Smooth muscle cell of the brain vasculature (primary cell): ENCODE measurements around the gene INPP5E.

Experiments
- DNase-seq: peaks from one replicate; pipeline ENCODE4 v3.0.0-alpha.2; 2012; ENCODE audit warnings: low read depth, low spot score

INPP5E gene

GRCh38 chr9:136389396-136389795 is 50.2 kb downstream of the INPP5E start:
- no peak for DNase-seq

DNA sequence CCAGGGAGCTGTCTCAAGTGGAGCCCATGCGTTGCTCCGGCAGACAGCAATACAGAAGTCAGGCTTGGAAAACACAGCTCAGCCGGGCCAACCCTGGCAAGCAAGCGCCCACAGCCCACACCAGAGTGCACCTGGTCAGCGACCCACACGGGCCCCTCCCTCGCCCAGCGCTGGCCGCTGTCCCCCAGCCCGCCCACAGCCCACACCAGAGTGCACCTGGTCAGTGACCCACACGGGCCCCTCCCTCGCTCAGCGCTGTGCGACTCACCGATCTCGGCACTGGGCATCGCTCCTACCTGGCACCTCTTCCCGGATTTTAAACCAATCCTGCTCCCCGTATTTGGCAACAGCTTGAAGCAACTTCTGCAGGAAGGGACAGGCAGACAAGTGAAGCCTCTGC is 52.4 kb downstream of the INPP5E start:
- no peak for DNase-seq

- no peak for DNase-seq
Measured at GRCh38 chr9:136386018-136386417, 53.6 kb downstream of the INPP5E start.

- DNase-seq, result no peak
Measured at GRCh38 chr9:136385015-136385414, 54.6 kb downstream of the INPP5E start.

DNA sequence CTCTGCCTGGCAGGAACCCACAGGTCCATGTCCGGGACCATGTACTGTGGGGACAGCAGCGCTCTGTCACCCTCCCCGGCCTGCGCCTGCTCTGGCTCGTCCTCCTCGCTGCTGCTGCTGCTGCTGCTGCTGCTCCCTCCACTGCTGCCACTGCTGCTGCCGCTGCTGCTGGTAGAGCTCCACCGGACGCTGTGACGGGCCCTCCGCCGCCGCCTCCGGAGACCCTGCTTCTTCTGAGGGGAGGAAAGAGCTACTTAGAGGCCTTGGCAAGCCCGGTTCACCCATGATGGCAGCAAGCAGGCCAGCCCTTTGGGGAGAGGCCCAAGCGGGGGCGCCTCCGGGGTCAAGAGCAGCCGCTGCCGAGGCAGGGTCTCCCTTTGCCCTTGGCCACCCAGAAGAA is 56.2 kb downstream of the INPP5E start:
- DNase-seq, result no peak

- no peak for DNase-seq
Measured at GRCh38 chr9:136381966-136382513, 57.6 kb downstream of the INPP5E start.

DNA sequence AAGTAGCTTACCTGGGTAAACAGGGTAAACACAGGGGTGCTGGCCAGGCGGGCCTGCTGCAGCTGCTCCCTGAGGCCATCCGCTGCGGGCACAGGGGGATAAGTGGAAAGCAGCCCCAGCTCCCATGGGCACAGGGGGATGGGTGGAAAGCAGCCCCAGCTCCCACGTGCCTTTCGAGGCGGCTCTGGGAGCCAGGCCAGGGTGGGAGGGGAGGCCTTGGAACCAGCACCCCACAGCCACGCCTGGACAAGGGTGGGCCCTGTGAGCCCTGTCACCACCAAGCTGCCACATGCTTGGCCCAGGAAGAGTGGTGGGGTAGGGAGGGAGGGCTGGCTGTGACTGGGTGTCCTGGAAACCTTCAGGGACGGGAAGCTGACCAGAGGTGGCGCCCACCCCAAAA is 58.3 kb downstream of the INPP5E start:
- DNase-seq, result no peak

- DNase-seq, result no peak
Measured at GRCh38 chr9:136380381-136380780, 59.3 kb downstream of the INPP5E start.

DNA sequence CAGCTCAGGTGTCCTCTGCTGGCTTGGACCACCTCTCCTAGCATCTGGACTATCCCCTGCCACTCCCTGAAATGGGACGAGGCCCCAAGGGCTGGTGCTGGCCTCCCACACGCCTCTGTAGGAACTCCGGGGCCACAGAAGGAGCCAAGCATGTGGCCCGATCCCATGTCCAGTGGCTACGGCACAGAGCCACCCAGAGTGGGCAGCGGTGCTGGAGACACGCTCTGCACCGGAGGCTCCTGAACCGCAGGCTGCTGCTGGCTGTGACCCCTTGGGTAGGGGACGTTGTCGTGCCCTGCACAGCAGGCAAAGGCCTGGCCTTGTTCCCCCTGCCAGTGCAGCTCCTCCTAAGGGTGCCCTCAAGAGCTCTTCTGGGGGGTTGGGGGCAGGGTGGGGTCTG is 59.8 kb downstream of the INPP5E start:
- DNase-seq, result no peak

GRCh38 chr9:136379401-136379800 is 60.2 kb downstream of the INPP5E start:
- no peak for DNase-seq

- no peak for DNase-seq
Measured at GRCh38 chr9:136379003-136379287, 60.7 kb downstream of the INPP5E start.
